ENCODE data around the gene NANP.
"Not testable (repeated sequence)": the region's sequence is repeated elsewhere in the genome, so short reads cannot be mapped to it uniquely, and the experiment has no call there.

NANP gene

DNA sequence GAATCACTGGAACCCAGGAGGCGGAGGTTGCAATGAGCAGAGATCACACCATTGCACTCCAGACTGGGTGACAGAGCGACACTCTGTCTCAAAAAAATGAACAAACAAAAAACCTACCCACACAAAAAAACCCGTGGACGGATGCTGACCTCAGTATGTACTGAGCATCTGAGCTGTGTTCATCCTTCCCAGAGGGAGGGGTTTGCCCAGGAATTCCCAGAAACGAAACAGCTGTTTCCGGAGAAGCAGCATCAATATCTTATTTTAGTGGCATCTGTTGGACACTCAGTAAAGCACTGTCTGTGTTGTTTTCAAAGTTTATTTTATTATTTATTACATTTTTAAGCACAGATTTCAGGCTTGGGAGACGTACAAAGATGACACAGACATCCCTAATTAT lies 18.7 kb downstream of the NANP start:
- DNase-seq = no peak

DNA sequence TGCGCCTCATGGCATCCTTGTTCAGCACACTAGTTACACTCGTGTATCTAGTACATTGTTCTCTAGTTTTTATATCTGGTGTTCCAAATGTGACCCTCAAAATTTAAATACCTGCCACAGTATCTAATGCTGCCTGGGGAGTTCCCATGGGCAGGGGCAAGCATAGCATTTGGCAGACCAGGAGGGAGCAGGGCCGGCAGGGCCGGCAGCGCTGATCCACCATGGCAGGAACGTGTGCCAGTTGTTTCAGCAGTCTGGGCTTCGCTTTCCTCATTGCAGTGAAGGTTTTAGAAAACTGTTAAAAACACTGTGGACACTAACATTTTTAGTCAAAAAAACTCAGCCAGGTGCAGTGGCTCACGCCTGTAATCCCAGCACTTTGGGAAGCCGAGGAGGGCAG lies 19.2 kb downstream of the NANP start:
- DNase-seq = no peak

DNA sequence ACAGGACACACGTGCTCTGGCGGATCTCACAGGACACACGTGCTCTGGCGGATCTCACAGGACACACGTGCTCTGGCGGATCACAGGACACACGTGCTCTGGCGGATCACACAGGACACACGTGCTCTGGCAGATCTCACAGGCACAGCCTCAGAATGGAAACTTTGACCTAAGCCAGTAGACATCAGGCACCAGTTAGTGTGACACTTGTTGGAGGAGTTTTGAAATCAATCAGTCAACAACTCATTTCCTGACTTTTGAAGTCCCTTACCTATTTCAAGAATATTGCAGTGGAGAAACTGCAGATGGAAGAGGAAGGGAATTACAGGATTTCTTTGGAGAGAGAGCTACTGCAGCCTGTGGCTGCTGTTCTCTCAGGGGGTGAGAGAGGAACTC lies 20.9 kb downstream of the NANP start:
- DNase-seq = peak; percentile 37

DNA sequence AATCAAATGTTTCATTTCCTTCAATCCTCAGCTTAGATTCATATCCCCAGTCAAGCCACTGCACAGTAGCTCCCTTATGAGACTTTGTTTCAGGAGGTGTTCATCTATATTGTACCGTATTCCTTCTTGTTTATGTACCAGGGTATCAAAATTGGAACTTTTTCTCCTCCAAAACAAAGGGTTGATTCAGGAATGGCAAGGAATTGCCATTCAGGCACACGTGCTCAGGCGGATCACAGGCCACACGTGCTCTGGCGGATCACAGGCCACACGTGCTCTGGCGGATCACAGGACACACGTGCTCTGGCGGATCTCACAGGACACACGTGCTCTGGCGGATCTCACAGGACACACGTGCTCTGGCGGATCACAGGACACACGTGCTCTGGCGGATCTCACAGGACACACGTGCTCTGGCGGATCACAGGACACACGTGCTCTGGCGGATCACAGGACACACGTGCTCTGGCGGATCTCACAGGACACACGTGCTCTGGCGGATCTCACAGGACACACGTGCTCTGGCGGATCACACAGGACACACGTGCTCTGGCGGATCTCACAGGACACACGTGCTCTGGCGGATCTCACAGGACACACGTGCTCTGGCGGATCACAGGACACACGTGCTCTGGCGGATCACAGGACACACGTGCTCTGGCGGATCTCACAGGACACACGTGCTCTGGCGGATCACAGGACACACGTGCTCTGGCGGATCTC lies 21.5 kb downstream of the NANP start:
- DNase-seq = not testable (repeated sequence)

DNA sequence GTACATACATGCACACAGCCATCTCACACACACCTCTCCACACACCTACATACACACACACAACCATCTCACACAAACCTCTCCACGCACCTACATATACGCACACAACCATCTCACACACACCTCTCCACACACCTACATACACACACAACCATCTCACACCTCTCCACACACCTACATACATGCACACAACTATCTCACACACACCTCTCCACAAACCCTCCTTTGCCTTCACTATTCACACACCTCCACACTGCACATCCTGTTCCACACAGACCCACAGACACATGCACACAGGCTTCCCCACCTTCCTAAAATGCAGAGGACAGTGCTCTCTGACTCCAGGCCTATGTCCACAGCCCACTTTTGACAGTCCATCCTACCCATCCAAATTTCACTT lies 22.2 kb downstream of the NANP start:
- DNase-seq = no peak

DNA sequence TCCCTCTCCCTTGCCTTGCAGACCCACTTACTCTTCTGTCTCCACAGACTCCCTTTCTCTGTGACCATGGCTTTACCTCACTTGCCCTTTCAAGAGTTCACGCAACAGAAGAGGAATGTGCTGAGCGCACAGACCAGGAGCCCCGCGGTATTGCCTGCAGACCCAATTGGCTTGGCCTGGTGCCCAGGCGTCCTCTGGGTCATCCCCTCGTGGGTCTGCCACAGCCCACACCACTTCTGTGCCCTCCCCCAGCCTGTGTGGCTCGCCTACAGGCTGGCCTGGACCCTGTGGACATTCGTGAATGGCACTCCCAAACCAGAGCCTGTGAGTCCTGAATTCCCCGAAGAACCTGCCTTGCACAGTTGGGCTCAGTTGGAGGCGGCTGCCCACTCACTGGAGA lies 23.2 kb downstream of the NANP start:
- no peak for DNase-seq

DNA sequence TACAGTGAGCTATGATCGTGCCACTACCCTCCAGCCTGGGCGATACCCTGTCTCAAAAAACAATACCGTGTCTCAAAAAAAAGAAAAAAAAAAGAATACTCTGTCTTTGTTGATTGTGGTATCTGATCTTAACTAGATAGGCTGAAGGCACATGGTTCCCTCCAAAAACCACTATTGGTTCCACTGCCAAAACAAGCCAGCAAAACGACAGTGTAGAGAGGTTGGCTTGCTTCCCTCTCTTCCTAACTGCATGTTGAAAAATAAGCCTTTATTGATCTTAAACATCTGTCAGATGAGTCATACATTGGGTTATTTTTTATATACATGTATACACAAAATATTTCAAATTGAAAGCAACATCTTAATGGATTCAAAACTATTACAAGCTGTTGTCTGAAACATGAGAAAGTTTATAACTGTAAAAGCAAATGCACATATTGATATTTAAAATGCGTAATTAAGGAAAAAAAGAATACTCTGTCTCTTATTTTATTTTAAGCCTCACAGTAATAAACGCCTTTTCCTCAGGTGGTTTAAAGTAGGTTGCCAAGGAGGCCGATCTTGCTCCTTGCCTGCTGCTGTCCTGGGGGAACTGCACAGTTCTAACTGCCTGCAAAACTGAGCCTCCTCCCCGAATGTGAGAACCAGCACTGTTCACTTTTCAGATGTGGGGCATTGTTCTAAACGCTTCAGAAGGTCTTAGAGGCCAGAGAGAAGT lies 31.5 kb downstream of the NANP start:
- DNase-seq = no peak

DNA sequence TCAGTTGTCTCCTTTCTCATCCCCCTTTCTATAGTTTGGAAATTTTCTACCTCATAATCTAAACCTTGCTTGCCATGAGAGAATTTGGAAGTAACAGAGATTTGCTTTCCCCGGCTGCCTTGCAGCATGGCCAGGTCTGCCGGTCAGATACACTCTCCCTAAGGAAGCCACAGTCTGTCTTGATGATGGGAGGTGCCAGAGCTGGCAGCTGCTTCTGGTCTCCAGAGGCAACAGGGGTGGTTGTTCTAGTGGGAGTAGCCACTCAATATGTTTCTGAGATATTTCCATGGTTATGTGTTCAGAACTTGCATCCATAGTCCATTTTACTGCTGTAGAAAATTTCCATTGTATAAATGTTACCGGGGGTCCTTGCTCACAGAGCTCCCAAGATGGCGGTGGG lies 33.0 kb downstream of the NANP start:
- DNase-seq = not testable (repeated sequence)

DNA sequence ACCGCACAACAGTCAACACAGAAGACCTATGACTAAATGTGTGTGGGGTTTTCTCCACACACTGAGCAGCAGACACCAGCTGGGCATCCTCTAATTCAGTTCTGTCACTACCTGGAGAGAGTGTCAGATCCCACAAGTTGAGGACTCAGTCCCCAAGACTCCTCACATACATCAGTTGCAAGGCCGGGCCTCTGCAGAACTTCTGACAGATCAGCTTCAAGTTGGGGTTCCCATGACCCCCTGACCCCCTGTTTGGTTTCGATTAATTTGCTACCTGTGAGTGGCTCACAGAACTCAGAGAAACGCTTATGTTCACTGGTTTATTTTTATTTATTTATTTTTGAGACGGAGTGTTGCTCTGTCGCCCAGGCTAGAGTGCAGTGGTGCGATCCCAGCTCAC lies 35.3 kb downstream of the NANP start:
- no peak for DNase-seq

DNA sequence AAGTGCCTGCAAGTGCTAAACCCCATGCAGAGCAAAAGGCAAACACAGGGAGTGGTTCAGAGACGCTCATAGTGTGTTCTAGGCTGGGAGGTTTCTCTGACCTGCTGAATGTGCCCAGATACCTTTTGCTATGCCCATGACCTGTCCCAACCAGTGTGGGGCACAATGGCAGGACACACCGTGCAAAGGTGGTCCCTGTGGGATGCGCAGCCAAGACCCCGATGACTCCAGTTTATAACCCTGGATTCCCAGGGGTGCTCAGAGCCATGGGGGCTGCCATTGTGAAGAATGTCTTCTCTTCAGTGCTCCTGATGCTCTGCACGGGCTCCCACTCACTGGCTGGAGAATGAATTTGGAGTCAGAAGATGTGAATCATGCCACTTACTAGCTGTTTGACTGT lies 36.3 kb downstream of the NANP start:
- DNase-seq = no peak

DNA sequence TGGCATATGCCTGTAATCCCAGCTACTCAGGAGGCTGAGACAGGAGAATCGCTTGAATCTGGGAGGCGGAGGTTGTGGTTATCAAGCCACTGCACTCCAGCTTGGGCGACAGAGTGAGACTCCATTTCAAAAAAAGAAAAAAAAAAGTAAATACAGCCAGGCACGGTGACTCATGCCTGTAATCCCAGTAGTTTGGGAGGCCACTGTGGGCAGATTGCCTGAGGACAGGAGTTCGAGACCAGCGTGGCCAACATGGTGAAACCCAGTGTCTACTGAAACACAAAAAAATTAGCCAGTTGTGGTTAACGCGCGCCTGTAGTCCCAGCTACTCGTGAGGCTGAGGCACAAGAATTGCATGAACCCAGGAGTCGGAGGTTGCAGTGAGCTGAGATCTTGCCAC lies 36.9 kb downstream of the NANP start:
- no peak for DNase-seq

DNA sequence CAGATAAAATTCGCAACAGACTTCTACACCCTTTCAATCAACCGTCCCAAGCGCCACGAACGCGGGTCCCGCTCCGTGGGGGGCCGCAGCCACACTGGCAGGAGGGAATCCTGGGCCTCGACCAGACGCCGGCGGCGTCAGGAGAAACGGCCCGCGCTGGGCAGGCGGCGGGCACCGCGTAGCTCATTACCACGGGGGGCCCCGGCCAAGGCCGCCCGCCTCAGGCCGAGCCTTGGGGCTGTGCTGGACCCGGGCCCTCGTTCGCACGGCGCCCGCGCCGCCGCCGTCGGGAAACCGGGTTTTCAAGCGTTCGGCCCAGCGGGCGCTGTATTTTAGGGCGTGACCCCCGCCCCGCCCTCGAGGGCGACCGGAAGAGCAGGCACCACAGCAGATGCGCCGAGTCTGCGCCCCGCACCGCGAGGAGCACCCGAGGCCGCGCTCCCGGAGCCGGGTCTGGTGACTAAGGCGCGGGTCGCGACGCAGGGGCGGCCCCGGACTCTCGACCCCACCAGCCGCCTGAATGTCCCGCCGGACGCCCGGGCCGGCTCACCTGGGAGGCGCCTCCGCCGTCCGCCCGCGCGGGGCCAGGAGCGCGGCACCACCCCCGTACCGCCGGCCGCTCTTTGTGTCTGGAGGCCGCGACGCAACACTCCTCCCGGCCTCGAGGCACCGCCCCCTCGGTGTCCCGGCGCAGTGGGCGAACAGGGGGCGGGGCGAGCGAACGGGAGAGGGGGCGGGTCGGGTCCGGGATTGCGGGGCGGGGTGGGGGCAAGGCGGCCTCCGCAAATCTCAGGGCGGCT lies 38.7 kb downstream of the NANP start, which contains the start of gene NINL:
TSS of gene NINL (minus strand) at position 627 of the 800 bp plus-strand sequence. CDS start 58,944 bp downstream, outside the sequence.
- DNase-seq = peak; percentile 31

DNA sequence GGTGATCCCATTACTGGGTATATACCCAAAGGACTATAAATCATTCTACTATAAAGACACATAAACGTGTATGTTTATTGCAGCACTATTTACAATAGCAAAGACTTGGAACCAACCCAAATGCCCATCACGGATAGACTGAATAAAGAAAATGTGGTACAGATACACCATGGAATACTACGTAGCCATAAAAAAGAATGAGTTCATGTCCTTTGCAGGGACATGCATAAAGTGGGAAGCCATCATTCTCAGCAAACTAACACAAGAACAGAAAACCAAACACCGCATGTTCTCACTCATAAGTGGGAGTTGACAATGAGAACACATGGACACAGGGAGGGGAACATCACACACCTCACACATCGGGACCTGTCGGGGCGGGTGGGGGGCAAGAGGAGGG lies 40.2 kb downstream of the NANP start:
- not testable (repeated sequence) for DNase-seq

DNA sequence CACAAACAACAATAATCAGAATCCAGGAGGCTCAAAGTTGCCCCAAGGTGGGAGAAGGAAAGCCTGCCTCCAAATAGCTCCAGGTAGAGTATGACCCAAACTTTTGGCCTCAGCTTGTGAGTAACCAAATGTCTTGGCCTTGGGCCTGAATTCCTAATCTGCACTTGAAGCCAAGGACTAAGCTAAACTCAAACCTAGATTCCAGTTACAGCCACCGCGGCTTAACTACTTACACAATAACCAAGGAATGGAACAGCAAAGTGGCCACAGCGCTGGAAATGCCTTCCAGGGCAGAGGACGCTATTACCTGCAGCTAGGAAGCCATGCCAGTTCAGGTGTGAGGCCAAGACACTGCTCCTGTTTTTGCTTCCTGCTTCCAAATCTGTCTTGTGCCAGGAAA lies 43.1 kb downstream of the NANP start:
- DNase-seq = no peak

DNA sequence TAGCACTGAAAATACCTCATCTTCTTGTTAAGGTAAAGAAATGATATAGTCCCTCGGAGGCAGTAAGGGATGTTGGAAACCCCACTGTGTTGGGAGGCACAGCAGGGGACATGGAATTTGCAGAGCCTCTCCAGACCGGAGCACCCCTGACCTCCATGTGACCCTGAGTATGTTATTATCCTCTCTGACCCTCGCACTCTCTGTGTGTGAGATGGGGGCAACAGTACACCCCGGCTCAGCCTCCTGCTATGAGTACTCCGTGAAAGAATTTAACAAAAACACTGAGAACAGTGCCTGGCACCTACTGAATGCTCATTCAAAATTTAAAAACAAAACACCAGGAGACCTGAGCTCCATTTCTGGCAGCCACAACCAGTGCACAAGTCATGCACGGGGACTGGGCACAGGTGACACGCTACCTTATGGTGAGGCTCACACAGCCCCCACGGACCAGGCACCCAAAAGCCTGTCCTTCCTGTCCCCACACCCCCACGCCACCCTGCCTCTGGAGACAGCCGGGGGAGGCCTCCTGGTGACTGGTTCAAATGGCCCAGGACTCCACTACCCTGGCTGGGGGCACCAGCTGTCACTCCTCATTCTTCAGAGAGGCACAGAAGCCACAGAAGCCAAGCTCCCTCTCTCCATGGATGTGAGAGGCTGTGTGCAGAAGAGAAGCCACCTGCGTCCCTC lies 44.6 kb downstream of the NANP start:
- DNase-seq = no peak

DNA sequence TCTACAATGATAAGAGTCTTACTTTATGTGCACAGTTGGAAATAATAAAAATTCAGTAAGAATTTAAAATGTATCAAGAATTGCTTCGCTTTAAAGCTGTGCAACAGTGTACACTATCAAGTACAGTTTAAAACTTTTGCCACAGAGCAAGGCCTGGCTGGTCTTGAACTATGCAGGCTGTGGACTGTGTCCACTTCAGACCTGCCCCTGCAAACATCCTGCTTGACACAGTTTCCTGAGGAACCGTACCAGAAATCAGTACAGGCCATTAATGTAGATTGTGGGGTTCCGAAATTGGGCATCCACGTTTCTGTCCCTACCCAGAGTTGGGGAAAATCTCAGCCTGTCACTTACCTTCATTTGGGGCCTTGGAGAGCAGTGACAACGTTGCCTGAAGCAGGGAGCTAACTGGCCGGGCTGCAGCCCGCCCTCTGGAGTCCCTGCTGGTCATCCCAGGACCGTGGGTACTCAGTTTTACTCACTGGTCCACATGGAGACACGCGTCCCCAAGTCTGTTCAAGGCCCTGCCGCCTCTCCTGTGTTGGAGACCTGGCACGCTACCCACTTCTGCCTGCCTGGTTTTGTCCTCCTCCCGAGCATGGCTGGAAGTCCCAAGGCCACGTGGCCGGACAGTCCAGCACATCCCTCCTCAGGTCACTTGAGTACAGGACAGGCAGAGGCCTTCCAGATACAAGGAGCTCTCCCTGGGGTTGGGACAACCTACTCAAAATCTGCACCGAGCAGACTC lies 46.9 kb downstream of the NANP start:
- DNase-seq = no peak

DNA sequence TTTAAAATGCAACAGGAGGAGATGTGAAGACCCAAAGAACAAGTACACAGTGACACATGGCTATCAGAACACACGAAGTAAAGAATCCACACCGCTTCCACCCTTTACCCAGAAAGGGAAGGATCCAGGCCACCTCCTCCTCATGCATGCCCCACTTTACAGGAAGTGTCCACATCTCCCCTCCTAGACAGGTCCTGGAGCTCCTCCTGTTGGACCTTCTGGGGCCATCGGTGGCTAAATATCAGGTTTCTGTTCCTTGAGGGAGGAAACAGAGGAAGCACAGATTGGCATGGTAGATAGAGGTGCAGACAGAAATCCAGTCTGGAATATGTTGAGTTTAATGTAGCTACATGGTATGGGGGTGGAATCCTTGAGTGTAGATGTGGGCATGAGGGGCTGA lies 49.4 kb downstream of the NANP start:
- DNase-seq = no peak

DNA sequence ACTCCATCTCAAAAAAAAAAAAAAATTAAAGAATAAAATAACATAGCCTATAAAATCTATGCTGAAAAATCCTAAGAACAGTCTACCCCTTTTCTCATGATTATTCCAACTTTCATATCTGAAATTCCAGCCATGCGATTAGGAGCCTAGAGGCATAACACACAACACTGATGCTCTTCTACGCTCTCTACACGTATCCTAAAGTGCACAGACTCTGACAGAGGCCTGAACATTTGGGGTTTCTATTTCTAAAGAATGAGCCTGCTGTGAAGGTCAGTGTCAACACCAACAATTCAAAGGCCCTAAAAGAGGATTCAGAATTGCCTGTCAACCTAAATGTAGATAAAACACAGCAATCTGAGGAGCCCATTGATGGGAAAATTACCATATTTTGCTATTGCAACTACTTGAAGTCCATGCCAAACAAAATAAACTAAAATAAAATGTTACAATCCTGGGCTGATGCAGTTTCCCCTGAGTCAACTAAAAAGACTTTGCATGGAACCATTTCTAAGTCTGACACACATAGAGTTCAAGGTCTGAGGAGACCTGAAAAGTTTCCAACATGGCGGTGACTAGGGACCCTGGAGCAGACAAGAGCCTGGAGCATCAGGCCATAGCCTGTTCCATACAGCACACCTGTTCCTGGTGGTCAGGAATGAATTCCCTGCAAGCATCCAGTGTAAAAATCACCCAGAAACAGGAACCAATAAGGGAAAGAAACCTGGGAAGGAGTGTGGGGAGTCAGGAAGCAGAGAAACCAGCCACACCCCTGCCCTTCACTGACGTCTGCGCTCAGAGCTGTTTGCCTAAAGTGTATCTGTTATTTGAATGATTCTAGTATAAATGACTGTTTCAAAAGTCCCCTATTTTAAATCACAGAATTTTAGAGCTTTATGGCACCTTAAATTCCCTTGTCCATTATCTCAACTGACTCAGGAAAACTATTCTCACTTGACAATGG lies 50.2 kb downstream of the NANP start:
- no peak for DNase-seq

DNA sequence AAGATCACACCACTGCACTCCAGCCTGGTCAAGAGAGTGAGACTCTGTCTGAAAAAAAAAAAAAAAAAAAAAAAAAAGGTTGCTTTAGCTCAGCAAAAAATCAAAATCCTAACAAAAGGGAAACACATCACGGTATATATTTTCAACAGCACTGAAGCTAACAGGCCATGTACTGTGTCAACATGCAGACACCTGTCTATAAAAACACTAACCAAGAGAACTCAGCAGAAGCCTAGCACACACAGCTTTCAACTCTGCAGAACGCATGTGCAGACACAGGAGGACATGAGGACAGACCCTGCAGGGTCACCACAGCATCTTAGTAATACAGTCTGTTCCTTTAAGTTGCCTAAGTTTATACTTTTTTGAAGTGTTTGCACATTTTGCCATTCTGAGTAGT lies 52.0 kb downstream of the NANP start:
- DNase-seq = no peak

DNA sequence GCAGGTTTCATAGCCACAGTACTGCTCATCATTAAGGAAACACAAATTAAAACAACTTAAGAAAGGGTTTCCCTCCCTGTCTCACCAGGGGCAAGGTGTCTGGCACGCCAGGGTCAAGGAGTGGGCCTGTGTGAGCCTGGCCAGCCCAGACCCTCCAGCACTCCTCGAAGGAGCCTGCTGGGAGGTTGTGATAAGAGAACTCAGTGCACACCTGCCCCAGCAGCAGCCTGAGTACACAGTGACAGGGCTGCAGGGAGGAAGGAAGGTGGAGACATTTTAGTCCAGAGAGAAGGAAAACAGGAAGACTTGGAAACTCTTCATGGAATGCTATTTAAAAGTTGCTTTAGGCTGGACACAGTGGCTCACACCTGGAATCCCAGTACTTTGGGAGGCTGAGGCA lies 52.6 kb downstream of the NANP start:
- DNase-seq = no peak

DNA sequence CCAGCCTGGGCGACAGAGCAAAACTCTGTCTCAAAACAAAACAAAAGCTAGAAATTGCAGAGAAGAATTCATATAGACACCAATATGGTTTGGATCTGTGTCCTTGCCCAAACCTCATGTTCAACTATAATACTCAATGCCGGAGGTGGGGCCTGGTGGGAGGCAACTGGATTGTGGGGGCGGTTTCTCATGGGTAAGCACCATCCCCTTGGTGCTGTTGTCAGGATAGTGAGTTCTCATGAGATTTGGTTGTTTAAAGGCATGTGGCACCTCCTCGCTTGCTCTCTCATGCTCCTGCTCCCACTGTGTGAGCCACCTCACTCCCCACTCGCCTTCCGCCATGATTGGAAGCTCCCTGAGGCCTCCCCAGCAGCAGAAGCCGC lies 53.7 kb downstream of the NANP start:
- DNase-seq = no peak
